RWPE2 (cell line): ENCODE results near the gene DEPDC5.

Experiments
- ATAC-seq: fragments of 200-7000 bp; cut with Tn5 transposase; 3 replicates; pipeline ENCODE4 v1.9.1; 2021; ENCODE audit warnings: low read depth
- DNase-seq: peaks from one replicate; pipeline ENCODE4 v3.0.0-alpha.2; 2020; ENCODE audit warnings: low spot score
- H3K27ac ChIP-seq: fragments of 450-650 bp; 2 replicates; pipeline ENCODE4 v1.5.1; 2017; ENCODE audit warnings: mild to moderate bottlenecking; ENCODE audit not compliant: poor library complexity, severe bottlenecking
- H3K27me3 ChIP-seq: fragments of 250-450 bp; sonication (Bioruptor Pico); 2 replicates; pipeline ENCODE4 v1.5.1; 2021; ENCODE audit warnings: mild to moderate bottlenecking, moderate library complexity; ENCODE audit not compliant: insufficient read depth, poor library complexity, severe bottlenecking
- H3K36me3 ChIP-seq: fragments of 250-450 bp; sonication (Bioruptor Pico); 2 replicates; pipeline ENCODE4 v1.5.1; 2020; ENCODE audit warnings: low read depth, mild to moderate bottlenecking, moderate library complexity
- H3K4me1 ChIP-seq: fragments of 250-450 bp; sonication (Bioruptor Pico); 2 replicates; pipeline ENCODE4 v1.5.1; 2021; ENCODE audit warnings: mild to moderate bottlenecking, moderate library complexity; ENCODE audit not compliant: insufficient read depth, poor library complexity, severe bottlenecking
- H3K4me3 ChIP-seq: fragments of 250-450 bp; sonication (Bioruptor Pico); 2 replicates; pipeline ENCODE4 v1.5.1; 2021; ENCODE audit warnings: mild to moderate bottlenecking, moderate library complexity; ENCODE audit not compliant: severe bottlenecking
- H3K9me3 ChIP-seq: fragments of 250-450 bp; sonication (Bioruptor Pico); 2 replicates; pipeline ENCODE4 v1.5.1; 2021; ENCODE audit warnings: mild to moderate bottlenecking, moderate library complexity; ENCODE audit not compliant: severe bottlenecking
- CTCF ChIP-seq: fragments of 450-650 bp; IDR thresholded peaks from one replicate; pipeline ENCODE4 v1.5.1; 2017; ENCODE audit warnings: mild to moderate bottlenecking, moderate library complexity; ENCODE audit not compliant: poor library complexity, severe bottlenecking

DEPDC5 gene

GRCh38 chr22:31846161-31847115 is 92.6 kb downstream of the DEPDC5 start:
- H3K27ac ChIP-seq = no peak overlapping the region
- H3K4me1 ChIP-seq = no peaks in the 10 kb centered on the region
- no peaks in the 10 kb centered on the region for H3K9me3 ChIP-seq
- H3K27me3 ChIP-seq = no peaks in the 10 kb centered on the region
- peaks cover 45% of the 10 kb centered on the region for H3K36me3 ChIP-seq
- no peak overlapping the region for H3K4me3 ChIP-seq
- no peak for TF ChIP-seq CTCF
- 0 out of 3 replicates have a peak, but pooled peaks have one; percentile 27 for ATAC-seq
- no peak for DNase-seq

GRCh38 chr22:31848411-31848810 is 94.6 kb downstream of the DEPDC5 start:
- ATAC-seq = no peak
- Histone ChIP-seq H3K4me3 (no peak overlapping the region), H3K4me1 (no peaks in the 10 kb centered on the region), H3K27me3 (no peaks in the 10 kb centered on the region), H3K36me3 (peaks cover 45% of the 10 kb centered on the region), H3K9me3 (no peaks in the 10 kb centered on the region), H3K27ac (no peak overlapping the region)
- DNase-seq = no peak
- no peak for TF ChIP-seq CTCF

- no peak for TF ChIP-seq CTCF
Measured at GRCh38 chr22:31850135-31850534, 96.3 kb downstream of the DEPDC5 start.

GRCh38 chr22:31852691-31853421 is 99.0 kb downstream of the DEPDC5 start:
- Histone ChIP-seq H3K9me3 (no peaks in the 10 kb centered on the region), H3K4me1 (no peaks in the 10 kb centered on the region), H3K4me3 (no peak overlapping the region), H3K27ac (no peak overlapping the region), H3K27me3 (no peaks in the 10 kb centered on the region), H3K36me3 (peaks cover 26% of the 10 kb centered on the region)
- DNase-seq (no peak), ATAC-seq (no peak)
- TF ChIP-seq CTCF = no peak

More at GRCh38 chr22:31850135-31850534, 96.3 kb downstream of the DEPDC5 start:
- no peak for ATAC-seq
- Histone ChIP-seq H3K4me1 (no peaks in the 10 kb centered on the region), H3K4me3 (no peak overlapping the region), H3K27me3 (no peaks in the 10 kb centered on the region), H3K27ac (no peak overlapping the region), H3K36me3 (peaks cover 39% of the 10 kb centered on the region), H3K9me3 (no peaks in the 10 kb centered on the region)
- no peak for DNase-seq
